Activated gamma-delta T cell (primary cell): ENCODE measurements around the gene DOK1.

Source experiments
- DNase-seq: peaks from one replicate; lab custom pipeline; 2025; lab: John Stamatoyannopoulos, UW

Gene DOK1

GRCh38 chr2:74599676-74600075 is 45.2 kb downstream of the DOK1 start:
- DNase-seq, result no peak

- no peak for DNase-seq
Observed at GRCh38 chr2:74602586-74603281, 48.2 kb downstream of the DOK1 start.

GRCh38 chr2:74603282-74604000 is 48.9 kb downstream of the DOK1 start:
- no peak for DNase-seq

- no peak for DNase-seq
Observed at GRCh38 chr2:74606927-74607326, 52.4 kb downstream of the DOK1 start.
